Skeletal muscle tissue (tissue), 4 donors: ENCODE results near the gene HS1BP3. TPM values are rescaled to one million over a fixed set of nuclear protein-coding genes. Genes with fewer than 3 reads are reported as not detected.

Experiments used
- H3K27ac ChIP-seq: one replicate; pipeline ENCODE4 v1.7.0; 2013; ENCODE audit warnings: mild to moderate bottlenecking, low read depth, low read length, inconsistent platforms
- H3K27me3 ChIP-seq, 3 donors: one replicate each; pipeline ENCODE4 v1.7.0; 2013; ENCODE audit warnings: low read length in 3 of 3; ENCODE audit not compliant: control insufficient read depth in 3 of 3, insufficient read depth in 3 of 3
- H3K36me3 ChIP-seq, 3 donors: one replicate each; pipeline ENCODE4 v1.7.0; 2013; ENCODE audit warnings: low read length in 3 of 3; ENCODE audit not compliant: control insufficient read depth in 3 of 3, insufficient read depth in 3 of 3
- H3K4me1 ChIP-seq, 3 donors: one replicate each; pipeline ENCODE4 v1.7.0; 2013; ENCODE audit warnings: low read length in 3 of 3, mild to moderate bottlenecking in 3 of 3; ENCODE audit not compliant: control insufficient read depth in 3 of 3, insufficient read depth in 3 of 3
- H3K4me3 ChIP-seq, 3 donors: one replicate each; pipeline ENCODE4 v1.7.0; 2013; ENCODE audit warnings: low read length in 3 of 3
- H3K9ac ChIP-seq, 3 donors: one replicate each; pipeline ENCODE4 v1.7.0; 2013; ENCODE audit warnings: low read length in 3 of 3, mild to moderate bottlenecking in 3 of 3, moderate library complexity in 2 of 3, low read depth in 1 of 3
- H3K9me3 ChIP-seq, 3 donors: one replicate each; pipeline ENCODE4 v1.7.0; 2013; ENCODE audit warnings: low read length in 3 of 3; ENCODE audit not compliant: control insufficient read depth in 3 of 3
- total RNA-seq: library from RNA; depleted of rRNA; stranded (reverse); fragments of >200 nt; gene quantifications from one replicate; pipeline ENCODE4 v1.2.3, GENCODE V29; 2014
- donor health status: Osteomylitis.

HS1BP3 gene
- total RNA-seq, 1 donor from 2014 or later: 10.4 TPM

GRCh38 chr2:20615466-20616241 is 35.2 kb downstream of the HS1BP3 start:
- Histone ChIP-seq H3K9me3 (no peaks in the 10 kb centered on the region), H3K4me1 (peaks cover 81 to 90% (median 88%) of the 10 kb centered on the region in 3 donors), H3K4me3 (no peak overlapping the region), H3K9ac (peak overlapping the region in 1 of 3 donors; percentile 77), H3K27ac (peak overlapping the region; percentile 82), H3K27me3 (no peaks in the 10 kb centered on the region), H3K36me3 (peaks cover 3 to 4% (median 3%) of the 10 kb centered on the region in 3 donors)

DNA sequence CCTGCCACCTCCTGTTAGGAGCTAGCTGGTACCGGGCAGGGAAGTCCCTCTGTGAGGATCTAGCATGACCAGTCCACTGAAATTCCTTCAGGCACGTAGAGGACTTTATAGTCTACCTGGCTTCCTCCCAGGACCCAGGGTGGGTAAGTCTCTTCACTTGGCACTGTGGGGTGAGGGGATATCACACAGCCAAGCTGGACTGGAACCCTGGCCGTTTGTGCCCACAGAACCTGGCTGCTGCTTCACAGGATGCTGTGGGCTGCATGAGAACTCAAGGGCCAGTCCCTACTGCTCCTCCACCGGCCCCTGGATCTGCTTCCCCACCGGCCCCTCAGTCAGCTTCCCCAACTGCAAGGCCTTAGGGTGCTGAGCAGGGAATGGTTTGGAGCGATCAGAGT is 35.8 kb downstream of the HS1BP3 start:
- H3K4me1 ChIP-seq: peaks cover 81 to 85% (median 85%) of the 10 kb centered on the region in 3 donors
- H3K4me3 ChIP-seq: no peak overlapping the region
- H3K9ac ChIP-seq: peak overlapping the region in 1 of 3 donors; percentile 77
- H3K36me3 ChIP-seq: no peaks in the 10 kb centered on the region
- no peaks in the 10 kb centered on the region for H3K27me3 ChIP-seq
- H3K9me3 ChIP-seq: no peaks in the 10 kb centered on the region
- peak overlapping the region; percentile 82 for H3K27ac ChIP-seq

DNA sequence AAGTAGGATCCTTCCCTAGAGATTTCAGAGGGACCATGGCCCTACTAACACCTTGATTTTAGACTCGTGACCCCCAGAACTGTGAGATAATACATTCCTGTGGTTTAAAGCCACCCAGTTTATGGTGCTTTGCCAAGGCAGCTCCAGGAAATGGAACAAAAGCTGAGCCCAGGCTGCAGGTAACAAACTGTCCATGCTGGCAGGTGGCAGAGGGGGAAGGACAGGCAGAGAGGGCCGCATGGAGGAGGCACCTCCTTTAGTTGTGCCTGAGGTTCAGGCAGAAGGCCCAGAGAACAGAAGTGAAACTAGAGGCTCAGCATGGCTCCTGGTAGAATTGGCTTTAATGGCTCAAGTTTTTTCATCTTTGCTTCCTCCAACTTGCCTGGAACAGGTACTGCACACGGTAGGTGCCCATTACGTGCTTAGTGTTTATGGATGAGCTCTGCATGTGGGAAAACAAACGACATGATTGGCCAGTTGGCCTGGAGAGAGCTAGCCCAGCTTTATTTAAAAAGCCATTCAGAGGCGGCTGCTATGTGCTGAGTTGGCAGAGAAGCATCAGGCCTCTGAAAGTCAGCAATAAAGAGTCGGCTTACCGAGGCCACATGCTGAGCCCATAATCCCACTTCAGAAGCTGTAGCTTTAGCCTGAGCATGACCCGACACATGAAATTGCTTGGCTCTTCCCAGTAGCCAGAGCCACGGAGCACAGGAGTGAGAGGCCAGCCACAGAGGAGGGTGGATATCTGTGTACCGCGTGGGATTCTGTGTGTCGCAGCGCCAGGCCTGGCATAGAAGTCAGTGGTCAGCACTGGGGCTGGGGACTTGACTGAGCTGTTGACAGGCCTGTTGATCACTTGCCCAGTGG is 36.5 kb downstream of the HS1BP3 start:
- no peaks in the 10 kb centered on the region for H3K27me3 ChIP-seq
- H3K4me1 ChIP-seq: peaks cover 83 to 86% (median 84%) of the 10 kb centered on the region in 3 donors
- H3K9me3 ChIP-seq: no peaks in the 10 kb centered on the region
- peak overlapping the region; percentile 82 for H3K27ac ChIP-seq
- no peak overlapping the region for H3K4me3 ChIP-seq
- H3K9ac ChIP-seq: peak overlapping the region in 2 of 3 donors; percentile 51 to 77
- H3K36me3 ChIP-seq: no peaks in the 10 kb centered on the region

DNA sequence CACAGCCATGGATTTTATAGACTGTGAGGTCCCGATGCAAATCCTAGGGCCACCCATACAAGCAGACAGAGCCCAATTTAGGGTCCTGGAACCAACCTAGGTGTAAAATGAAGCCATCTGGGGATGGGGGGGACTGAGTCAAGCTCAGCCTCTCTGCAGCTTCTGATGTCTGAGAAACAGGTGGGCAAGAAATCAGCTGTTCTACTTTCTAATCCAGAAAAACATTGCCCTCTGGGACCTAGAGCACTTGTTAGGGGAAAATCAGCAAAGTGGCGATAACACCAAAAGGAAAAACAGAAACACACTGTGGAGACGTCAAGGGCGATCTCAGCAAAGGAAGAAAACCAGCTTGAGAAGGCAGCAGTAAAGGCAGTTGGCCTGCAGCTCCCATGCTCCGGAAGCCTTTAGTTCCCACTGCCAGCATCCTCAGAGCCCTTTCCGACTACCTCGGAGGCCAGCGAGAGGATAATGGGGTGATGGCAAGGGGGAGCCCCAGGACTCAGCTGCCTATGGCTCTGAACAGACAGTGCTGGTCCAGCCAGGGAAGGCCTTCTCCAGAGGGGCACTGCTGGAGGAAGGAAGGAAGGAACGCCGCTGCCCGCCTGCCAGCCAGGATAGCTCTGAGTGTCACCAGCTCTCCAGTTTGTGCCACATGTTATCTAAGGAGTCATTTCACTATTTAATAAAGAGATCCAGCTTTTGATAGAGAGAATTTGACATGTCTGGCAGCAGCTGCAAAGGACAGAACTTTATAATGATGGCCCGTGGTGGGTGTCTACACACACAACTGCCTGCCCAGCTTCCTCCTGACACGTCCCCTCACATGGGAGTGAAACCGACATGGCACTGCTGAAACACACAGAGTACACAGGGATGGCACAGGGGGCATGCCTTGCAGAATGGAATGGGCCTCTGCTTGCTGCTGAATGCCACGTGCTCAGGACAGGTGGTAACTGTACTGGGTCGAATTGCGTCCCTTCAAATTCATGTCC is 37.7 kb downstream of the HS1BP3 start:
- no peaks in the 10 kb centered on the region for H3K27me3 ChIP-seq
- H3K9ac ChIP-seq: peak overlapping the region in 1 of 3 donors; percentile 77
- no peaks in the 10 kb centered on the region for H3K36me3 ChIP-seq
- no peaks in the 10 kb centered on the region for H3K9me3 ChIP-seq
- no peak overlapping the region for H3K27ac ChIP-seq
- no peak overlapping the region for H3K4me3 ChIP-seq
- peaks cover 77 to 83% (median 81%) of the 10 kb centered on the region in 3 donors for H3K4me1 ChIP-seq

- H3K27ac ChIP-seq: peak overlapping the region; percentile 71
- H3K9me3 ChIP-seq: peaks cover 0 to 3% (median 0%) of the 10 kb centered on the region in 3 donors
- no peak overlapping the region for H3K4me3 ChIP-seq
- H3K27me3 ChIP-seq: no peaks in the 10 kb centered on the region
- H3K36me3 ChIP-seq: no peaks in the 10 kb centered on the region
- peaks cover 64 to 70% (median 68%) of the 10 kb centered on the region in 3 donors for H3K4me1 ChIP-seq
- no peak overlapping the region for H3K9ac ChIP-seq
Measured at GRCh38 chr2:20611844-20612356, 39.0 kb downstream of the HS1BP3 start.

GRCh38 chr2:20611077-20611843 is 39.6 kb downstream of the HS1BP3 start:
- Histone ChIP-seq H3K36me3 (no peaks in the 10 kb centered on the region), H3K9ac (no peak overlapping the region), H3K9me3 (peaks cover 0 to 3% (median 0%) of the 10 kb centered on the region in 3 donors), H3K27me3 (no peaks in the 10 kb centered on the region), H3K27ac (peak overlapping the region; percentile 71), H3K4me1 (peaks cover 57 to 64% (median 62%) of the 10 kb centered on the region in 3 donors), H3K4me3 (no peak overlapping the region)

- H3K4me1 ChIP-seq: peaks cover 48 to 54% (median 52%) of the 10 kb centered on the region in 3 donors
- no peak overlapping the region for H3K4me3 ChIP-seq
- H3K9me3 ChIP-seq: peaks cover 0 to 3% (median 0%) of the 10 kb centered on the region in 3 donors
- peak overlapping the region; percentile 16 for H3K27ac ChIP-seq
- no peaks in the 10 kb centered on the region for H3K27me3 ChIP-seq
- H3K9ac ChIP-seq: no peak overlapping the region
- H3K36me3 ChIP-seq: no peaks in the 10 kb centered on the region
Measured at GRCh38 chr2:20609995-20610357, 40.9 kb downstream of the HS1BP3 start.

DNA sequence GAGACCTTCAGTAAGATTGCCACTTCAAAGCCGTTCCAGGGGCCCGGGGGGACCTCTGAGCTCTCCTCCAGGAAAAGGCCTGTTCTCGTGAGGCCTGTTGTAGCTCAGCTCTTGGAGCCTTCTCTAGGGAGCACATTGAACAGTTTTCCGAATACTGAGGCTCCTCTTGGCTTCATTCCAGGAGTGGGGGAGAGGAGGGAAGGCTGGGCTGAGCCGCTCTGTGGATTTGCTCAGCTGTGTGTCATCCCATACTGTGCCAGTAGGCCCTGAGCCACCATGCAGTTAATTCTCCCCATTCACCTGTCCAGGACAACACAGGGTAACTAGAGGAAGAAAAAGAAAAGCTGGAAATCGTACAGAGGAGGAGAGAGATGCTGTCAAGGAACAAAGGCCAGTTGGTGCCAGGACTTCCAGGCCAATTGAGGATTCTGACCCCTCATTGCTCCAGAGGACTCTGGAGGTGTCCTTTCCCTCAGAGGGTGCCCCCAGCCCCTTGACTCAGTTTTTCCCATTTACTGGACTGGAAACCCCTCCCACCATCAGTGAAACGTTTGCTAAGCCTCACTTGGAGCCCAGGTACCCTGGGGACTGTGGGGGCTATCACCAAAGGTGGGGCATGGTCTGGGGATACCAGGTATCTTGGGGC is 41.4 kb downstream of the HS1BP3 start:
- Histone ChIP-seq H3K36me3 (no peaks in the 10 kb centered on the region), H3K4me1 (peaks cover 47 to 54% (median 52%) of the 10 kb centered on the region in 3 donors), H3K9ac (no peak overlapping the region), H3K27ac (peak overlapping the region; percentile 16), H3K9me3 (peaks cover 0 to 3% (median 0%) of the 10 kb centered on the region in 3 donors), H3K4me3 (no peak overlapping the region), H3K27me3 (no peaks in the 10 kb centered on the region)
